Endothelial cell of umbilical vein (primary cell): Measurements from ENCODE around the gene ST6GAL1. TPM values are rescaled to one million over a fixed set of nuclear protein-coding genes. Genes with fewer than 3 reads are reported as not detected.

Experiments
- BruUV-seq: library from RNA; stranded (reverse); fragments of 400-500 nt; replicated peaks from 2 replicates; lab custom pipeline; 2021; lab: Mats Ljungman, UMichigan
- CTCF ChIA-PET: fragments of 300-600, 350-600 bp; sonication (Branson Sonifier 250); formaldehyde crosslinking; loops from one replicate; lab custom pipeline; 2021; ENCODE audit warnings: antibody characterized with exemption, inconsistent platforms; lab: Charles Lee
- POLR2A ChIA-PET: fragments of 300-600, 350-600 bp; sonication (Branson Sonifier 250); formaldehyde crosslinking; loops from one replicate; lab custom pipeline; 2021; ENCODE audit warnings: antibody characterized with exemption, inconsistent platforms; lab: Charles Lee
- DNase-seq: peaks from one replicate; pipeline ENCODE4 v3.0.0-alpha.2; 2011; ENCODE audit warnings: low read depth, low spot score
- FAIRE-seq: peaks from 2 replicates; lab custom pipeline; 2011; peaks lifted over from hg19 to GRCh38; lab: Jason Lieb, UNC
- H2AFZ ChIP-seq: 2 replicates; pipeline ENCODE4 v1.6.0; 2012; ENCODE audit warnings: low read depth, low read length, control low read depth, inconsistent platforms
- H3K27ac ChIP-seq: 2 replicates; pipeline ENCODE4 v1.5.1; 2011; ENCODE audit warnings: low read depth, mild to moderate bottlenecking, control low read depth, low read length, moderate library complexity; ENCODE audit not compliant: insufficient read depth
- H3K27me3 ChIP-seq, 2 experiments: 2 replicates each; pipeline versions ENCODE4 v1.6.0 to v1.6.1; 2011; ENCODE audit warnings: low read length in 2 of 2, mixed read lengths in 1 of 2; ENCODE audit not compliant: control insufficient read depth in 2 of 2, insufficient read depth in 2 of 2
- H3K36me3 ChIP-seq, 2 experiments: 2 replicates in 1 of 2; 3 replicates in 1 of 2; pipeline ENCODE4 v1.5.1; 2011; ENCODE audit warnings: low read length in 2 of 2, mild to moderate bottlenecking in 1 of 2, moderate library complexity in 1 of 2; ENCODE audit not compliant: control insufficient read depth in 2 of 2, insufficient read depth in 2 of 2; ENCODE audit errors: extremely low read depth in 1 of 2
- H3K4me1 ChIP-seq: 3 replicates; pipeline ENCODE4 v1.5.1; 2011; ENCODE audit warnings: mild to moderate bottlenecking, low read length; ENCODE audit not compliant: control insufficient read depth, insufficient read depth; ENCODE audit errors: extremely low read depth
- H3K4me2 ChIP-seq: 2 replicates; pipeline ENCODE4 v1.6.1; 2011; ENCODE audit warnings: low read length, control low read depth, mixed read lengths; ENCODE audit not compliant: insufficient read depth
- H3K4me3 ChIP-seq, 3 experiments: fragments of 200-600 bp in 1 of 3; sonication (generic), shearing (Covaris generic) in 1 of 3; replicated peaks in 1 of 3; 2 replicates each; pipeline ENCODE4 v1.5.1; 2011 to 2016; ENCODE audit warnings: control low read depth in 3 of 3, low read length in 3 of 3, mild to moderate bottlenecking in 2 of 3, inconsistent platforms in 1 of 3, low read depth in 1 of 3, moderate library complexity in 1 of 3; ENCODE audit not compliant: insufficient read depth in 1 of 3
- H3K79me2 ChIP-seq: 2 replicates; pipeline ENCODE4 v1.6.0; 2012; ENCODE audit warnings: low read length, inconsistent platforms; ENCODE audit not compliant: control insufficient read depth, insufficient read depth
- H3K9ac ChIP-seq: replicated peaks from 2 replicates; pipeline ENCODE3; 2011; ENCODE audit warnings: low read length, control low read depth; ENCODE audit not compliant: insufficient read depth; ENCODE audit errors: extremely low read depth
- H3K9me1 ChIP-seq: replicated peaks from 3 replicates; pipeline ENCODE4 v1.6.0; 2011; ENCODE audit warnings: mild to moderate bottlenecking, low read length; ENCODE audit not compliant: control insufficient read depth, insufficient read depth; ENCODE audit errors: extremely low read depth
- H3K9me3 ChIP-seq: replicated peaks from 2 replicates; pipeline ENCODE4 v1.5.1; 2012; ENCODE audit warnings: low read length, inconsistent platforms; ENCODE audit not compliant: control insufficient read depth, insufficient read depth
- H4K20me1 ChIP-seq: replicated peaks from 2 replicates; pipeline ENCODE3; 2011; ENCODE audit warnings: mild to moderate bottlenecking, low read length; ENCODE audit not compliant: control insufficient read depth, insufficient read depth; ENCODE audit errors: extremely low read depth
- EZH2 ChIP-seq: IDR thresholded peaks from 2 replicates; pipeline ENCODE4 v1.6.1; 2012; ENCODE audit warnings: borderline replicate concordance, low read depth, mild to moderate bottlenecking, moderate library complexity, low read length, inconsistent platforms; ENCODE audit not compliant: severe bottlenecking
- FOS ChIP-seq: IDR thresholded peaks from 2 replicates; pipeline ENCODE4 v1.6.1; 2011; ENCODE audit warnings: mild to moderate bottlenecking, low read length, moderate library complexity, borderline replicate concordance; ENCODE audit not compliant: insufficient read depth
- JUN ChIP-seq: IDR thresholded peaks from 2 replicates; pipeline ENCODE4 v1.6.1; 2011; ENCODE audit warnings: borderline replicate concordance, low read depth; ENCODE audit not compliant: insufficient read length, insufficient read depth
- MYC ChIP-seq: IDR thresholded peaks from one replicate; pipeline ENCODE4 v1.6.1; 2011; ENCODE audit warnings: mild to moderate bottlenecking, low read depth, low read length
- POLR2A ChIP-seq: IDR thresholded peaks from 2 replicates; pipeline ENCODE4 v1.6.1; 2012; ENCODE audit warnings: low read depth, mild to moderate bottlenecking, control low read depth, low read length
- POLR2AphosphoS5 ChIP-seq: IDR thresholded peaks from 2 replicates; pipeline ENCODE4 v1.6.1; 2012; ENCODE audit warnings: low read depth, mild to moderate bottlenecking, control low read depth, low read length, moderate library complexity; ENCODE audit not compliant: insufficient read depth
- dilution Hi-C: fragments of 300-500 bp; cut with MboI; formaldehyde crosslinking; loops from one replicate; pipeline ENCODE4 v1.15.0; 2019; ENCODE audit warnings: low sequenced_read_pairs; ENCODE audit not compliant: extremely low pct_ligation_motif_present
- intact Hi-C: fragments of 100-400 bp; cut with micrococcal nuclease; formaldehyde crosslinking; loops from one replicate; pipeline ENCODE4 v1.10.0; 2022
- polyA plus RNA-seq, 4 experiments: library from polyadenylated mRNA; depleted of rRNA in 3 of 4; stranded (reverse) in 3 of 4; unstranded in 1 of 4; fragments of >200 nt; gene quantifications; 2 replicates each; pipeline versions ENCODE4 v1.2.1 to v1.2.3, GENCODE V29; 2011 to 2012; ENCODE audit warnings: missing spikeins in 1 of 4
- total RNA-seq: library from RNA; stranded (reverse); gene quantifications from 2 replicates; pipeline ENCODE4 v1.2.3, GENCODE V29; 2021
- TF ChIP-seq, protein P1 (sequence below): IDR thresholded peaks from 2 replicates; pipeline ENCODE4 v1.6.1; 2011; ENCODE audit not compliant: insufficient read depth, insufficient read length

Gene ST6GAL1
- total and polyA plus RNA-seq, 2 donors (not counting 3 experiments of a cell fraction or from before 2014, with no cell fraction given), result 63.9 to 101 TPM

GRCh38 chr3:187122261-187122660 lies 191.9 kb downstream of the ST6GAL1 start:
- no peak for DNase-seq
- Histone ChIP-seq H3K27me3 (no peaks in the 10 kb centered on the region), H3K4me1 (no peaks in the 10 kb centered on the region), H3K27ac (no peak overlapping the region), H3K4me3 (no peak overlapping the region), H3K4me2 (no peak overlapping the region), H2AFZ (no peak overlapping the region), H3K36me3 (peaks cover 0 to 3% of the 10 kb centered on the region in 2 experiments), H4K20me1 (no peaks in the 10 kb centered on the region), H3K9me3 (no peaks in the 10 kb centered on the region), H3K79me2 (no peaks in the 10 kb centered on the region), H3K9me1 (no peaks in the 10 kb centered on the region), H3K9ac (no peak overlapping the region)
- dilution Hi-C loops (no loop called here), intact Hi-C loops (no loop called here)
- no TSS peak for BruUV-seq
- POLR2A ChIA-PET, result no interaction called here
- CTCF ChIA-PET, result interaction anchor here (1.1 to 3.5 kb wide), 3 partner anchors 9 to 43 kb away, joined by 4 to 14 read pairs (median 11); partner anchors contain the start of gene RPL39L
- no peak for FAIRE-seq
- no peak for TF ChIP-seq JUN
- TF ChIP-seq, protein P1, sequence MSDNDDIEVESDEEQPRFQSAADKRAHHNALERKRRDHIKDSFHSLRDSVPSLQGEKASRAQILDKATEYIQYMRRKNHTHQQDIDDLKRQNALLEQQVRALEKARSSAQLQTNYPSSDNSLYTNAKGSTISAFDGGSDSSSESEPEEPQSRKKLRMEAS, result no peak
- TF ChIP-seq POLR2AphosphoS5, result no peak
- TF ChIP-seq FOS, result no peak

GRCh38 chr3:187125319-187126031 lies 195.1 kb downstream of the ST6GAL1 start:
- no peak for TF ChIP-seq POLR2A
- no peak for TF ChIP-seq MYC
- TF ChIP-seq, protein P1, result no peak
- no peak for TF ChIP-seq FOS
- TF ChIP-seq JUN, result no peak
- no peak for TF ChIP-seq EZH2
- Histone ChIP-seq H3K9me3 (no peaks in the 10 kb centered on the region), H4K20me1 (no peaks in the 10 kb centered on the region), H3K9me1 (no peaks in the 10 kb centered on the region), H3K79me2 (peaks cover 11% of the 10 kb centered on the region), H3K4me2 (no peak overlapping the region), H3K9ac (no peak overlapping the region), H3K4me3 (no peak overlapping the region), H2AFZ (no peak overlapping the region), H3K4me1 (peaks cover 4% of the 10 kb centered on the region), H3K27me3 (no peaks in the 10 kb centered on the region), H3K27ac (no peak overlapping the region), H3K36me3 (peaks cover 0 to under 1% of the 10 kb centered on the region in 2 experiments)
- ChIA-PET POLR2A (no interaction called here), CTCF (interaction anchor here (1.1 to 3.5 kb wide), 3 partner anchors 12 to 40 kb away, joined by 3 to 14 read pairs (median 7); partner anchors contain the start of gene RPL39L)
- dilution Hi-C loops (no loop called here), intact Hi-C loops (no loop called here)
- FAIRE-seq, result no peak
- no TSS peak for BruUV-seq
- DNase-seq, result no peak

Other genes with a start within 250 kb of the ST6GAL1 start
- not detected in 2 replicates for gene KNG1, start 213.2 kb upstream of the ST6GAL1 start, total RNA-seq
- gene KNG1, start 213.2 kb upstream of the ST6GAL1 start, polyA plus RNA-seq, result not detected in 2 replicates
- 260 and 282 TPM in 2 replicates for gene EIF4A2, start 146.9 kb upstream of the ST6GAL1 start, total RNA-seq
- gene EIF4A2, start 146.9 kb upstream of the ST6GAL1 start, polyA plus RNA-seq, result 255 and 401 TPM in 2 replicates
- gene RFC4, start 124.0 kb upstream of the ST6GAL1 start, total RNA-seq, result 29.1 and 33.7 TPM in 2 replicates
- 4.6 and 6.2 TPM in 2 replicates for gene RFC4, start 124.0 kb upstream of the ST6GAL1 start, polyA plus RNA-seq
- gene ADIPOQ, start 87.8 kb upstream of the ST6GAL1 start, total RNA-seq, result not detected in 2 replicates
- not detected in 2 replicates for gene ADIPOQ, start 87.8 kb upstream of the ST6GAL1 start, polyA plus RNA-seq
- 16.8 and 22.3 TPM in 2 replicates for gene RPL39L, start 209.0 kb downstream of the ST6GAL1 start, total RNA-seq
- gene RPL39L, start 209.0 kb downstream of the ST6GAL1 start, polyA plus RNA-seq, result 11.2 and 14.3 TPM in 2 replicates